ENCODE results near the gene SLC12A7.

DNA sequence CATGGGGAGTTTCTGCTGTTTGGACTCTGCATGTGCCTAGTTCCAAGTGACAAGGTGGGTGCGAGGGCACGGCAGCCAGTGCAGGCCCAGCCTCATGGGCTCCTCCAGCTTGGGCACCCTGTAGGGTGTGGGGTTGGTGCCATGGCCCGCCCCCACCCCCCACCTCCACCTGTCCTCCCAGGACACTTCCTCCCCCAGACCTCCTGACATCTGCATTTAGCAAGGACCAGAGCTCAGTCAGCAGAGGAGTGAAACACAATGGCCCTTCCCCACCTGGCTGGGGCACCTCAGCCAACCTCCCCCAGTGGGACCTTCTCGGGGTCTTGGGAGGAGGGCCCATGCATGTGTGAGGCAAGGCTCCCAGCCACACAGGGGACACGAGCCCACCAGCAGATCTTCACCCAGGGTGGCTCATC is 105.2 kb downstream of the SLC12A7 start:
- TF ChIP-seq, protein P1, sequence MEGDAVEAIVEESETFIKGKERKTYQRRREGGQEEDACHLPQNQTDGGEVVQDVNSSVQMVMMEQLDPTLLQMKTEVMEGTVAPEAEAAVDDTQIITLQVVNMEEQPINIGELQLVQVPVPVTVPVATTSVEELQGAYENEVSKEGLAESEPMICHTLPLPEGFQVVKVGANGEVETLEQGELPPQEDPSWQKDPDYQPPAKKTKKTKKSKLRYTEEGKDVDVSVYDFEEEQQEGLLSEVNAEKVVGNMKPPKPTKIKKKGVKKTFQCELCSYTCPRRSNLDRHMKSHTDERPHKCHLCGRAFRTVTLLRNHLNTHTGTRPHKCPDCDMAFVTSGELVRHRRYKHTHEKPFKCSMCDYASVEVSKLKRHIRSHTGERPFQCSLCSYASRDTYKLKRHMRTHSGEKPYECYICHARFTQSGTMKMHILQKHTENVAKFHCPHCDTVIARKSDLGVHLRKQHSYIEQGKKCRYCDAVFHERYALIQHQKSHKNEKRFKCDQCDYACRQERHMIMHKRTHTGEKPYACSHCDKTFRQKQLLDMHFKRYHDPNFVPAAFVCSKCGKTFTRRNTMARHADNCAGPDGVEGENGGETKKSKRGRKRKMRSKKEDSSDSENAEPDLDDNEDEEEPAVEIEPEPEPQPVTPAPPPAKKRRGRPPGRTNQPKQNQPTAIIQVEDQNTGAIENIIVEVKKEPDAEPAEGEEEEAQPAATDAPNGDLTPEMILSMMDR (IDR thresholded peaks at IDR 0.05): no peak
- no peak for TF ChIP-seq POLR2A (IDR thresholded peaks at IDR 0.05)
